ENCODE data around the gene ITLN2. TPM values are rescaled to one million over a fixed set of nuclear protein-coding genes. Genes with fewer than 3 reads are reported as not detected.
A peak's percentile ranks its signal among the peaks of the same experiment; 100 is the strongest.

The ITLN2 gene
- total and polyA plus RNA-seq, 9 of the 15 experiments (the other 6 are each of a cell fraction or from before 2014, with no cell fraction given): not detected

GRCh38 chr1:160985723-160986122 lies 31.1 kb upstream of the ITLN2 start:
- Histone ChIP-seq H3K27ac (ENCODE audit: extremely low read depth, low read depth, low read length) (no peak overlapping the region), H3K4me3 (no peak overlapping the region), H3K9me1 (ENCODE audit: control insufficient read depth, insufficient read depth, low read length) (no peaks in the 10 kb centered on the region), H3K9ac (ENCODE audit: insufficient read depth in 1 of 2, low read depth in 2 of 2, low read length in 2 of 2) (no peak overlapping the region), H3K79me2 (ENCODE audit: control insufficient read depth, insufficient read depth, low read length) (no peaks in the 10 kb centered on the region), H3K4me1 (replicated peaks in 1 of 2; ENCODE audit: control insufficient read depth in 2 of 2, insufficient read depth in 2 of 2, low read length in 2 of 2) (peaks cover 4 to 7% of the 10 kb centered on the region in 2 experiments; a peak in 4 of 5 replicates), H3K9me3 (replicated peaks; ENCODE audit: control insufficient read depth, insufficient read depth, low read depth, low read length) (no peaks in the 10 kb centered on the region; the same call in 1 of the 2 replicates), H4K20me1 (replicated peaks; ENCODE audit: control insufficient read depth, insufficient read depth, low read length) (0 out of 2 replicates have a peak, but pooled peaks cover 3% of the 10 kb centered on the region), H3K4me2 (ENCODE audit: insufficient read depth, low read length) (no peak overlapping the region), H3K36me3 (ENCODE audit: control insufficient read depth, insufficient read depth, low read length) (no peaks in the 10 kb centered on the region), H2AFZ (ENCODE audit: low read depth, low read length) (no peak overlapping the region), H3K27me3 (ENCODE audit: control insufficient read depth in 2 of 2, insufficient read depth in 2 of 2, low read length in 2 of 2) (peaks cover 0 to 8% of the 10 kb centered on the region in 2 experiments; a peak in 2 of 5 replicates)
- FAIRE-seq (no peak), DNase-seq (ENCODE audit: extremely low read depth in 1 of 4, low spot score in 3 of 4) (no peak), ATAC-seq (no peak)
- in situ Hi-C loops (cut with MboI): no loop called here
- intact Hi-C loops (cut with micrococcal nuclease): no loop called here
- CTCF ChIA-PET (ENCODE audit: low intra/inter-chr PET ratio): interaction anchor here (0.7 kb wide), 1 partner anchor 14 kb away, joined by 10 read pairs; no protein-coding TSS in a partner anchor
- WGBS (ENCODE audit: insufficient coverage, low coverage, missing lambda C conversion rate): 29% methylated on average over 4 of the region's 4 CpGs
- POLR2A ChIA-PET: no interaction called here
- BruUV-seq (replicated peaks): no TSS peak
- TF ChIP-seq HNRNPL (IDR thresholded peaks at IDR 0.05; ENCODE audit: low read depth, low read length) (no peak), FOXK2 (conservative IDR thresholded peaks at IDR 0.05 in 1 of 2, IDR thresholded peaks at IDR 0.05 in 1 of 2; ENCODE audit: low read depth in 2 of 2) (no peak), ZBTB17 (CRISPR knock-in tag; IDR thresholded peaks at IDR 0.05) (no peak), SMARCB1 (IDR thresholded peaks at IDR 0.05; ENCODE audit: insufficient read length, low read depth) (no peak), FOXP1 (CRISPR knock-in tag; IDR thresholded peaks at IDR 0.05) (no peak), CXXC5 (CRISPR knock-in tag; IDR thresholded peaks at IDR 0.05) (no peak), ZNF584 (CRISPR knock-in tag; IDR thresholded peaks at IDR 0.05; ENCODE audit: low read depth) (no peak), NCOA6 (IDR thresholded peaks at IDR 0.05) (no peak), ZNF316 (IDR thresholded peaks at IDR 0.05) (no peak), HDAC1 (IDR thresholded peaks at IDR 0.05) (no peak), PML (IDR thresholded peaks at IDR 0.05; ENCODE audit: low read length) (no peak), PRMT5 (CRISPR knock-in tag; IDR thresholded peaks at IDR 0.05) (no peak), ATF7 (IDR thresholded peaks at IDR 0.05) (no peak), ZNF277 (CRISPR knock-in tag; IDR thresholded peaks at IDR 0.05; ENCODE audit: borderline replicate concordance) (no peak), TRIM28 (IDR thresholded peaks at IDR 0.05) (peak; percentile 37; the same call in 1 of the 2 replicates), ETV1 (tag; conservative IDR thresholded peaks at IDR 0.05; ENCODE audit: low read depth) (no peak), SUPT5H (IDR thresholded peaks at IDR 0.05) (no peak)
